HL-60/S4 treated with retinoic acid at 250 ng/mL for 4 days and 3 days (cell line): ENCODE data around the gene VSIR.

Source experiments
- in situ Hi-C: fragments of 300-500 bp; cut with MboI; formaldehyde crosslinking; loops from 2 replicates; pipeline ENCODE4 v1.7.0; 2022; ENCODE audit warnings: low sequenced_read_pairs

The VSIR gene

DNA sequence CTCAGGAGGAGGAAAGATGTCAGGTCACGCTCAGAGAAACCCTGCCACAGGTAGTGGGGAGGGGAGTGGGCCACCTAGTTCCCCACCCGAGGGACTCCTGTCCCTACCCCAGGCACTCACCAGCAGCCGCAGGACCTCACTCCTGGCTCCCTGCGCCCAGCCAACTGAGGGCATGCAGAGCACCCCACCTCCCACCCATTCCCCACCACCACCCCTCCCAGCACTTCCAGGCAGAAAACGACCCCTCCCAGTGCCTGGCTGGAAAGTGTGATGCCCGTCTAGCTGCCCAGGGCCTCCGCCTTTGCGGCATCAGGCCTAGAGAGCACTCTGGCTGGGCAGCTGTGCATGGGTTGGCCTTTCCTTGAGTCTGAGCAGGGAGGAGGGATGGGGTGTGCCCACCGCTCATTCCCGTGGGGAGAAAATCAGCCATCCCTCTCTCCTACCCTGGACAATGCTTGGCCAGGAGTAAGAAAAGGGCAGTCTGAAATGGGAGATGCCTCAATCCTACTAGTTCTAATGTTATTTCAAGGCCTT is 55.1 kb downstream of the VSIR start:
- in situ Hi-C loops, result loop anchor here (25.0 kb wide), 1 partner anchor 406 kb away; the partner anchor contains the start of gene SLC29A3

GRCh38 chr10:71717551-71717951 is 55.8 kb downstream of the VSIR start:
- in situ Hi-C loops, result loop anchor here (25.0 kb wide), 1 partner anchor 405 kb away; the partner anchor contains the start of gene SLC29A3

DNA sequence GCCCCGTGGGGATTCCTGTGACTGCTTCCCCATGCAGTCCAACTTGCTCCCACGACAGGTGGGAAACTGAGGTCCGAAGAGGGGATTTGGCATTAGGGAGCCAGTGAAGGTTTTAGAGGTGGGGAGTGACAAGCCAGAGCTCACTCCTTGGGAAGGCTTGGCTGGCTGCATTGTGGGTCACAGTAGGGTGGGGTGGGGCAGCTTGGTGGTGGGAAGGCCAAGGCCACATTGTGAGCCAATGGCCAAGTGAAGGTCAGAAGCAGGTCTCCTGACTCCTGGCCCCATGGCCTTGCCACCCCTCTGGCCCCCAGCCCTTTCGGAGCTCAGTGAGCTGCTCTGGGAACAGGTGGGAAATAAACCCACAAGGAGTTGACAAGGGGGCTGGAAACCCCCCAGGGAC is 56.3 kb downstream of the VSIR start:
- in situ Hi-C loops, result loop anchor here (25.0 kb wide), 1 partner anchor 405 kb away; the partner anchor contains the start of gene SLC29A3

DNA sequence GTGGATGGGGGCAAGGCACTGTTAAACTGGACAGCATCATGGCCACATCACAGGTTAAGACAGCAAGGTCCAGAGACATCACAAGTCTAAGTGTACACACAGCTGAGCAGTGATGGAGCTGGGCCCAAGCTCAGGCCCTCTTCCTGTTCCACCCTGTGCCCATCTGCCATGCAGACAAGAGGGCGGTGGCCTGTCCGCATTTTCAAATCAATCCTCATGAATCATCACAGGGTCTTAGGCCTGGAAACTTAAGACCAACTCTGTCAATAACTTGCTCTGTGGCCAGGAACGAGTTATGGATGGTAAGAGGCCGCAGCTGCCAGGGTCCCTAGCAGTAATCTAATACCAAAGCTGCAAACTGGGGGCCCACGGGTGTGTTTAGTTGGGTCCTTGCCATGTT is 56.9 kb downstream of the VSIR start:
- in situ Hi-C loops, result loop anchor here (25.0 kb wide), 1 partner anchor 404 kb away; the partner anchor contains the start of gene SLC29A3

DNA sequence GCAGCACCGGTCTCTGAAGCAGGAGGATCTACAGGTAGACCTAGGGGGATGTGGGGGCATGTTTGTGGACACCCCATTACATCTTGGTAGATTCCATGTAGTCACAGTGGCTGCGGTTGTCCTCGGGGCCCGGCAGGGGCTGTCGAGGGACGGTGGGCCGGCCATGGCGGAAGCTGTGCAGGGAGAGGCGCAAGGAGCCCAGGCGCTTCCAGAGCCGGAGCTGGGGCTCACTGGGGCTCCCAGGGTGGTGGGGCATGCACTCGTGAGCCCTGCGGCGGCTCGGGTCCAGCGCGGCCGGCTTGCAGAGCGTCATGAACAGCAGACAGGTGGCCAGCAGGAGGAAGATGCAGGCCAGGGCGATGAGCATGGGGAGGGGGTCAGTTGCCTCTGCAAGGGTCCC is 57.5 kb downstream of the VSIR start:
- in situ Hi-C loops, result loop anchor here (25.0 kb wide), 1 partner anchor 404 kb away; the partner anchor contains the start of gene SLC29A3

GRCh38 chr10:71715026-71715425 is 58.3 kb downstream of the VSIR start:
- in situ Hi-C loops, result loop anchor here (25.0 kb wide), 1 partner anchor 403 kb away; the partner anchor contains the start of gene SLC29A3

DNA sequence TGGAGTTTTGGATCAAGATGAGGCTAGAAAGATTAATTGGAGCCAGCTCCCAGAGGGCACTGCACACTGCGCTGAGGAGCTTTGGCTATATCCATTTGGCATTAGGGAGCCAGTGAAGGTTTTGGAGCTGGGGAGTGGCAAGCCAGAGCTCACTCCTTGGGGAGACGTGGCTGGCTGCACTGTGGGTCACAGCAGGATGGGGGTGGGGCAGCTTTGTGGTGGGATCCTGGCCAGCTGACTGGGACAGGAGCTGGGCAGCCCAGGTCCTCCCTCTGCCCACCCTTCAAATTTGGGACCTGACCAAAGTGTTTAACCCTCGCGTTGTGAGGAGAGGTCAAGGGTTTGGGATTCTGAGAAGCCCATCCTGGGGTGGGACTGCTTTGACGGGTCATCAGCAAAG is 58.7 kb downstream of the VSIR start:
- in situ Hi-C loops, result loop anchor here (25.0 kb wide), 1 partner anchor 402 kb away; the partner anchor contains the start of gene SLC29A3

DNA sequence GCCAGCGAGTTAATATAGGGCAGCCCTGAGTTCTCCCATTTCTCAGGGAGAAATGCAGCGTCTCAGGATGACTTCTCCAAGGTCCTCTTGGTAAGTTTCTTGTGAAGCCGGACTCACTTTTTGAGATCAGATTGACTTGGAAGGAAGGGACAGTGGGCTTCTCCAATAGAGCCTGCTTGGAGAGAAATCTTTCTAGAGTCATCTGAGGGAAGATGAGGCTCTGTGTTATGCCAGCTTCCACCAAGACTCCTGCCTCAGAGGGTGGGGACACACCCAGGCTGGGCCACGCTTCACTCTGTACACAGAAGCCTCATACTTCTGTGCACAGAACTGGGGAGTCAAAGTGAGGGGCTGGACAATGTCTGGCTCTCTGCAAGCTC is 59.3 kb downstream of the VSIR start:
- in situ Hi-C loops, result loop anchor here (25.0 kb wide), 1 partner anchor 402 kb away; the partner anchor contains the start of gene SLC29A3

GRCh38 chr10:71713135-71714030 is 59.9 kb downstream of the VSIR start:
- in situ Hi-C loops, result loop anchor here (25.0 kb wide), 1 partner anchor 401 kb away; the partner anchor contains the start of gene SLC29A3

- in situ Hi-C loops, result loop anchor here (25.0 kb wide), 1 partner anchor 400 kb away; the partner anchor contains the start of gene SLC29A3
Measured at GRCh38 chr10:71712572-71713134, 60.7 kb downstream of the VSIR start.

DNA sequence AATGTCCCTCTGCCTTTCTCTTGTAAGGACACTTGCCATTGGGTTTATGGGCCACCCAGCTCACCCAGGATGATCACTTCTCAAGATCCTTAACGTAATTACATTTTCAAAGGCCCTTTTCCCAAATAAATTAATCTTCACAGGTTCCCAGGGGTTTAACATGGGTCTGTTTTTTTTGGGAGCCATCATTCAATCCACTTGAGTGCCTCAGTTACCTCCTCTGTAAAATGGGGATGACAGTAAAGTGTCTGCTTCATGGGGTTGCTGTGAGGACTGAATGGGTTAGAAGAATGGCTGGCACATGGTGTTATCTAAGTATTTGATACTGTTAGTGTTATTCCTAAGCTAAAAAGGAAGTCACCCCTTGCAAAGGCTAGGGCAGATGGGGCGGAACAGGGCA is 61.1 kb downstream of the VSIR start:
- in situ Hi-C loops, result loop anchor here (25.0 kb wide), 1 partner anchor 400 kb away; the partner anchor contains the start of gene SLC29A3

DNA sequence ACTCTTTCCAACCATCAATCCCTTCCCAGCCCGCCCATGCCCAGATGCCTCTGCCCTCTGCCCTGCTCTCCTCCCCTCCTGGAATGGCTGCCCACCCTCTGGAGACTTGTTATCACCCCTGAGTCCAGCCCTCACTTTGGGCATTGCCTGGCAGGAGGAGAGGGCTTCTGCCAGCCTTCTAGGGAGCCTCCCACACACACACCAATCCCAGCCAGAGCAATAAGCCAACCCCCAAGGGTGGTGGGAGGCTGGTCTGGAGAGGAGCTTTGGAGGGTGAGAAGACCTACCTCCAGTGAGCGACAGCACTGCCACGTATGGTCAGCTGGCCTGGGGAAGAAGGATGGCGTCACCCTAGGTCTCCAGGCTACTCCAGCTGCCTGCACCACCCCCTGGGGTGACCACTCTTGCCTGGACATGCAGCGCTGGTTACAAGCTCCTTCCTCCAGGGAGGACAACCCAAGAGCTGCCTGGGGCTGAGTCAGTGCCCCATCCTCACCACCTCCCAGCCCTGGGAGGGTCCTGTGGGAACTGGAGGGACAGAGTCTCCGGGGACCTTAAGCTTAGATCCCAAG is 62.2 kb downstream of the VSIR start:
- in situ Hi-C loops, result loop anchor here (25.0 kb wide), 1 partner anchor 399 kb away; the partner anchor contains the start of gene SLC29A3

GRCh38 chr10:71710519-71710918 is 62.8 kb downstream of the VSIR start:
- in situ Hi-C loops, result loop anchor here (25.0 kb wide), 1 partner anchor 398 kb away; the partner anchor contains the start of gene SLC29A3

DNA sequence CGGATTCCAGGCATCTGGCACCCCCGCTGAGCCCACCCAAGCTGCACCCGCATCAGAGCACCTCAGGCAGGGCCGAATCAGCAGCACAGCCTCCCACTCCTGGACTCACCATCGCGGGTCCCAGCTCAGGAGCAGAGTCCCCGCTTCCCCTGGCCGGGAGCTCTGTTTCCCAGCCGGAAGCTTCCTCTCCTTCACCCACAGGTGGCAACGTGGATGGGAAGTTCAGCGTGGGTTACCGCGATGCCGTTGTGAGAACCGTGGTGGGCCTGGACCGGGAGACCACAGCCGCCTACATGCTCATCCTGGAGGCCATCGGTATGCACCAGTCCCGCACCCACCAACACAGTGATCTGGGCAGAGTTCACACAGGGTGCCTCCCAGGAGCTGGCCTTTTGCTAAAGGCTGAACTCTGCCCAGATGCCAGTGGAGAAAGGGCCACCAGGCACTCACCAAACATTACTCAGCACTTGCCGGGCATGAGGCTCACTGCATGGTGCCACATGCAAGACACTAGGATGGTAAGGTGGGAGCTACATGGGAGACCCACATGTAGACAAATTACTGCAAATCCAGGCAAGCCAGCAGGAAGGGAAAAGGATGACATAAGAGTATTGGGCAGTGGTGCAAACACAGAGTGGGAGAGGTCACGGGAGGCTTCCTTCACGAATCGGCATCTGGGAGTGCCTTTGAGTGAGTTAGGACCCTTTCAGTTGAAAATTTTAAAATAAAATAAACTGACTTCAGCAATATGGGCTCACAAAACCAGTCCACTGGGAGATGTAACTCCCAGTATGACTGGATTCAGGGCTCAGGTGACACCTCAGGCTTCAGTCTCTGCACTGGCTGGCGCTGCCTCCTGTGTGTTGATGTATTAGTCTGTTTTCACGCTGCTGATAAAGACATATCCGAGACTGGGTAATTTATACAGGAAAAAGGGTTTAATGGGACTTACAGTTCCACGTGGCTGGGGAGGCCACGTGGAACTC is 64.1 kb downstream of the VSIR start:
- in situ Hi-C loops, result loop anchor here (25.0 kb wide), 1 partner anchor 397 kb away; the partner anchor contains the start of gene SLC29A3

GRCh38 chr10:71708301-71708703 is 65.0 kb downstream of the VSIR start:
- in situ Hi-C loops, result loop anchor here (25.0 kb wide), 1 partner anchor 396 kb away; the partner anchor contains the start of gene SLC29A3

- in situ Hi-C loops, result loop anchor here (25.0 kb wide), 1 partner anchor 395 kb away; the partner anchor contains the start of gene SLC29A3
Measured at GRCh38 chr10:71707240-71707789, 66.0 kb downstream of the VSIR start.

DNA sequence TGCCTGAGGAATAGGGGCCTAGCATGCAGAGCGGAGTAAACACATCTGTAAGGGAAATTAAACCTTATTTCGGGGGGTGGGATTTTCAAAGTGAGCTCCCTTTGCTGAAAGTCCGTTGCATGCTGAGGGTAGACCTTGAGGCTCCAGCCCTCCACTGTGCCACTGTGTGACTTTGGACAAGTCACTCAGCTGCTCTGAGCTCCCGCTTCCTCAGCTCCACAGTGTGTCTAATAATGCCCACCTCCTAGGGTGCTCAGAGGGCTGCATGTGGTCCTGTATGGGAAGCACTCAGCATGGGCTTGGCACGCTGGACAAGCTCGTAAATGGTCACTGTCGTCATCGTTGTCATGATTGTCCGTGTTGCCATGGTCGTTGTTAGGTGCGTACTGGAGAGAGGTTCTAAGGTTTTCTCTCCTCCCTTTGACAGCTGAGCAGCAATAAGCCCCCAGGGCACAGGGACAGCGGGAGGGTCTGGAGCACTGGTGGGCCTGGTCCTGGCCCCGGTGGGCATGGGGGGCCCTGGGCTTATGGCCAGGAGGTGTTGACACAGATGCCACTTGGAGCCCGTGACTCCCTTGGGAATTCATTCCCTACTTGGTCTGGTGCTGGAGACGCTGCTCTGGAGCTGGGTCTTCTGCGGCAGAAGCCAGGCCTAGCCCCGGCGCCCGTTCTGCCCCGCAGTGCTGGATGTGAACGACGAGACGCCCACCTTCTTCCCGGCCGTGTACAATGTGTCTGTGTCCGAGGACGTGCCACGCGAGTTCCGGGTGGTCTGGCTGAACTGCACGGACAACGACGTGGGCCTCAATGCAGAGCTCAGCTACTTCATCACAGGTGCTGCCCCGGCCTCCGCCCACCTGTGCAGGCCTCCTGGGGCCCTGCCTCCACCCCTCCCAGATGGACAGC is 66.9 kb downstream of the VSIR start:
- in situ Hi-C loops, result loop anchor here (25.0 kb wide), 1 partner anchor 394 kb away; the partner anchor contains the start of gene SLC29A3

DNA sequence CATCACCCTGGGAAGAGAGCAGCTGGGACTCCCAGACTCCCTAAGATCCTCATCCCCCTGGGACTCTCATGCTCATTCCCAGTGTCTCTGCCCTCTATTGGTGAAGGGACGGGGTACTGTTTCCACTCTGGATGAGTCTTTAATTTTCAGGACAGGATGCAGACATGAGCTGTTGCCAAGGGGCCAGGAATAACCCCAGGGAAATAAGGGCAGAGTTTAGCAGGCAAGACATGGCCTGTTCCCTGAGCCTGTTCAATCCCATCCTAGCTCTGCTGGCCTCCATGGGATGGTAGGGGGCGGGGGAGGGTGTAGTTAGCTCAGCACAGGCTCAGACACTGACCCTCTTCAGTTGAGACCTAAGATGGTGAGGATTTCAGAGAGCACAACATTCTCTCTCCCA is 67.7 kb downstream of the VSIR start:
- in situ Hi-C loops, result loop anchor here (25.0 kb wide), 1 partner anchor 393 kb away; the partner anchor contains the start of gene SLC29A3
